Measurements from ENCODE around the gene PCDHGA10.

PCDHGA10 gene

GRCh38 chr5:141420855-141421488 is 8.2 kb downstream of the PCDHGA10 start, which contains the start of gene PCDHGA11:
PCDHGA11 (plus strand) TSS chr5:141421051; CDS start chr5:141421228, 177 bp downstream.
- no peaks in the 10 kb centered on the region for H3K27me3 ChIP-seq (replicated peaks; ENCODE audit: control insufficient read depth, insufficient read depth, low read length)
- H3K4me3 ChIP-seq (replicated peaks; ENCODE audit: low read depth, low read length) = peak within 1 kb of the TSS; percentile 66
- peak; percentile 79 for TF ChIP-seq CTCF (IDR thresholded peaks at IDR 0.05; ENCODE audit: insufficient read depth, low read length, poor library complexity, severe bottlenecking)
- DNase-seq (ENCODE audit: extremely low read depth, insufficient read length) = no peak
- H3K36me3 ChIP-seq (ENCODE audit: control insufficient read depth, insufficient read depth, low read length) = no peaks in the 10 kb centered on the region

- TF ChIP-seq CTCF (IDR thresholded peaks at IDR 0.05; ENCODE audit: insufficient read depth, low read length, poor library complexity, severe bottlenecking) = no peak
- Histone ChIP-seq H3K4me3 (replicated peaks; ENCODE audit: low read depth, low read length) (peak overlapping the region; percentile 66), H3K36me3 (ENCODE audit: control insufficient read depth, insufficient read depth, low read length) (no peaks in the 10 kb centered on the region), H3K27me3 (replicated peaks; ENCODE audit: control insufficient read depth, insufficient read depth, low read length) (no peaks in the 10 kb centered on the region)
- DNase-seq (ENCODE audit: extremely low read depth, insufficient read length) = no peak
Observed at GRCh38 chr5:141421489-141421855, 8.7 kb downstream of the PCDHGA10 start.

GRCh38 chr5:141422742-141423291 is 10.0 kb downstream of the PCDHGA10 start:
- H3K36me3 ChIP-seq (ENCODE audit: control insufficient read depth, insufficient read depth, low read length) = no peaks in the 10 kb centered on the region
- no peak for TF ChIP-seq CTCF (IDR thresholded peaks at IDR 0.05; ENCODE audit: insufficient read depth, low read length, poor library complexity, severe bottlenecking)
- no peak overlapping the region for H3K4me3 ChIP-seq (replicated peaks; ENCODE audit: low read depth, low read length)
- no peaks in the 10 kb centered on the region for H3K27me3 ChIP-seq (replicated peaks; ENCODE audit: control insufficient read depth, insufficient read depth, low read length)
- DNase-seq (ENCODE audit: extremely low read depth, insufficient read length) = no peak

GRCh38 chr5:141427783-141428426 is 15.1 kb downstream of the PCDHGA10 start:
- TF ChIP-seq CTCF (IDR thresholded peaks at IDR 0.05; ENCODE audit: insufficient read depth, low read length, poor library complexity, severe bottlenecking) = no peak
- no peaks in the 10 kb centered on the region for H3K27me3 ChIP-seq (replicated peaks; ENCODE audit: control insufficient read depth, insufficient read depth, low read length)
- DNase-seq (ENCODE audit: extremely low read depth, insufficient read length) = no peak
- no peak overlapping the region for H3K4me3 ChIP-seq (replicated peaks; ENCODE audit: low read depth, low read length)
- peaks cover 1% of the 10 kb centered on the region for H3K36me3 ChIP-seq (ENCODE audit: control insufficient read depth, insufficient read depth, low read length)

- peak; percentile 53 for TF ChIP-seq CTCF (IDR thresholded peaks at IDR 0.05; ENCODE audit: insufficient read depth, low read length, poor library complexity, severe bottlenecking)
- no peaks in the 10 kb centered on the region for H3K27me3 ChIP-seq (replicated peaks; ENCODE audit: control insufficient read depth, insufficient read depth, low read length)
- DNase-seq (ENCODE audit: extremely low read depth, insufficient read length) = peak; percentile 59
- H3K36me3 ChIP-seq (ENCODE audit: control insufficient read depth, insufficient read depth, low read length) = peaks cover 1% of the 10 kb centered on the region
- peak within 1 kb of the TSS; percentile 70 for H3K4me3 ChIP-seq (replicated peaks; ENCODE audit: low read depth, low read length)
Observed at GRCh38 chr5:141430332-141431113, 17.7 kb downstream of the PCDHGA10 start, which contains the start of gene PCDHGA12. PCDHGA12 (plus strand) TSS chr5:141430507; CDS start chr5:141430760, 253 bp downstream.

All from GM06990 (cell line).